RPMI7951 (cell line): Measurements from ENCODE around the gene GLIS2. TPM values are rescaled to one million over a fixed set of nuclear protein-coding genes. Genes with fewer than 3 reads are reported as not detected.

Experiments used
- DNase-seq: peaks from one replicate; pipeline ENCODE4 v3.0.0-alpha.2; 2012; ENCODE audit warnings: low read depth
- total RNA-seq: library from RNA; depleted of rRNA; stranded (reverse); fragments of >200 nt; shearing (Covaris generic); gene quantifications from 2 replicates; pipeline ENCODE4 v1.2.3, GENCODE V29; 2014; rRNA removed

The GLIS2 gene
- 0.24 and 0.49 TPM in 2 replicates for total RNA-seq

GRCh38 chr16:4315186-4316107 is at the start of gene GLIS2:
Gene GLIS2, plus strand, starts transcription at chr16:4316067. Its CDS starts 16,214 bp downstream, at chr16:4332281.
- DNase-seq: peak; percentile 70

GRCh38 chr16:4266372-4266771 is 49.5 kb upstream of the GLIS2 start:
- no peak for DNase-seq

GRCh38 chr16:4270091-4270490 is 45.8 kb upstream of the GLIS2 start:
- DNase-seq: no peak

GRCh38 chr16:4270595-4270994 is 45.3 kb upstream of the GLIS2 start:
- no peak for DNase-seq

GRCh38 chr16:4271176-4272113 is 44.4 kb upstream of the GLIS2 start:
- DNase-seq: peak; percentile 88

GRCh38 chr16:4272114-4272956 is 43.5 kb upstream of the GLIS2 start:
- no peak for DNase-seq

GRCh38 chr16:4273858-4274311 is 42.0 kb upstream of the GLIS2 start:
- DNase-seq: peak; percentile 32

GRCh38 chr16:4275861-4276260 is 40.0 kb upstream of the GLIS2 start:
- no peak for DNase-seq

- DNase-seq: no peak
These were observed 37.8 kb upstream of the GLIS2 start for GRCh38 chr16:4277987-4278513.

- no peak for DNase-seq
These were observed 35.2 kb upstream of the GLIS2 start for GRCh38 chr16:4280625-4281024.

- DNase-seq: no peak
These were observed 32.4 kb upstream of the GLIS2 start for GRCh38 chr16:4283441-4283840.

GRCh38 chr16:4283939-4284338 is 31.9 kb upstream of the GLIS2 start:
- DNase-seq: no peak

- no peak for DNase-seq
These were observed 30.7 kb upstream of the GLIS2 start for GRCh38 chr16:4285167-4285566.

GRCh38 chr16:4288148-4288921 is 27.5 kb upstream of the GLIS2 start:
- peak; percentile 52 for DNase-seq

- peak; percentile 87 for DNase-seq
These were observed 25.5 kb upstream of the GLIS2 start for GRCh38 chr16:4290236-4290830.

- no peak for DNase-seq
These were observed 24.2 kb upstream of the GLIS2 start for GRCh38 chr16:4291699-4292098.

GRCh38 chr16:4293181-4293716 is 22.6 kb upstream of the GLIS2 start:
- no peak for DNase-seq

GRCh38 chr16:4293822-4294457 is 21.9 kb upstream of the GLIS2 start:
- DNase-seq: peak; percentile 78

- DNase-seq: no peak
These were observed 20.3 kb upstream of the GLIS2 start for GRCh38 chr16:4295581-4295980.
